Aorta (tissue), 5 donors: ENCODE results near the gene CXCR4. TPM values are rescaled to one million over a fixed set of nuclear protein-coding genes. Genes with fewer than 3 reads are reported as not detected.

Experiments
- ATAC-seq: fragments of 200-7000 bp; cut with Tn5 transposase; one replicate; pipeline ENCODE4 v1.9.1; 2022; ENCODE audit warnings: moderate library complexity; ENCODE audit not compliant: low FRiP score
- DNase-seq, 2 donors: peaks; one replicate each; pipeline ENCODE4 v3.0.0-alpha.2; 2020
- H3K27ac ChIP-seq, 2 donors: one replicate each; pipeline ENCODE4 v1.5.1; 2013; ENCODE audit warnings: low read length in 2 of 2, mild to moderate bottlenecking in 2 of 2, moderate library complexity in 2 of 2, control low read depth in 1 of 2, inconsistent platforms in 1 of 2, low read depth in 1 of 2
- H3K27me3 ChIP-seq, 2 donors: one replicate each; pipeline ENCODE4 v1.6.1; 2013; ENCODE audit warnings: control low read depth in 1 of 2, low read length in 1 of 2, mild to moderate bottlenecking in 1 of 2, moderate library complexity in 1 of 2; ENCODE audit not compliant: insufficient read depth in 2 of 2, control insufficient read depth in 1 of 2
- H3K36me3 ChIP-seq, 2 donors: one replicate each; pipeline ENCODE4 v1.6.1; 2013; ENCODE audit warnings: control low read depth in 1 of 2, low read length in 1 of 2, mild to moderate bottlenecking in 1 of 2; ENCODE audit not compliant: insufficient read depth in 2 of 2, control insufficient read depth in 1 of 2
- H3K4me1 ChIP-seq, 2 donors: one replicate each; pipeline ENCODE4 v1.6.1; 2013; ENCODE audit warnings: low read length in 2 of 2, control low read depth in 1 of 2, mild to moderate bottlenecking in 1 of 2, moderate library complexity in 1 of 2; ENCODE audit not compliant: insufficient read depth in 2 of 2, control insufficient read depth in 1 of 2
- H3K4me3 ChIP-seq, 2 donors: one replicate each; pipeline ENCODE4 v1.5.1; 2013; ENCODE audit warnings: low read length in 2 of 2, control low read depth in 1 of 2, mild to moderate bottlenecking in 1 of 2
- H3K9me3 ChIP-seq: one replicate; pipeline ENCODE4 v1.6.1; 2013; ENCODE audit warnings: mild to moderate bottlenecking, low read length; ENCODE audit not compliant: control insufficient read depth
- WGBS, 2 donors: extraction: QIAGEN DNeasy Blood & Tissue Kit; methylation state at CpG; one replicate each; pipeline ENCODE4 v1.1.7; 2013; 5-methylcytosine and 5-hydroxymethylcytosine counted together
- intact Hi-C, 2 donors: fragments of 100-400 bp; cut with DNase I; formaldehyde crosslinking; loops; one replicate each; pipeline versions ENCODE4 v1.14.2 to v1.15.0; 2022
- polyA plus RNA-seq, 2 donors: library from polyadenylated mRNA; stranded (reverse); fragments of 200-250 nt; gene quantifications; one replicate each; pipeline ENCODE4 v1.2.3, GENCODE V29; 2013
- total RNA-seq, 2 donors: library from RNA; stranded (reverse); fragmentation: NEBNext Ultra II Directional; extraction: Animal tissue kit (Norgen Biotek cat#: 25700); gene quantifications; one replicate each; pipeline ENCODE4 v1.2.1, GENCODE V29; 2021
- donor health status: healthy with polysubstance abuse.
- donor health status: Bipolar disorder and iron deficiency.
- donor health status: DM: no; HTN: no; CAD: no.
- donor health status: DM: no; HTN: no; CAD: no.
- donor health status: DM: yes; HTN: yes; CAD: no.

Gene CXCR4
- total and polyA plus RNA-seq, 4 donors, result 0.97 to 23.7 (median 13.9) TPM

GRCh38 chr2:136119717-136120675 is 2.0 kb upstream of the CXCR4 start:
- no peaks in the 10 kb centered on the region for H3K27me3 ChIP-seq
- WGBS, 2 donors, result 35 to 44% methylated on average over 16 of the region's 16 CpGs
- ATAC-seq (no peak), DNase-seq (no peak)
- H3K27ac ChIP-seq, result no peak overlapping the region
- H3K36me3 ChIP-seq, result no peaks in the 10 kb centered on the region
- intact Hi-C loops, result no loop called here
- no peak overlapping the region for H3K4me3 ChIP-seq
- peaks cover 1% of the 10 kb centered on the region for H3K9me3 ChIP-seq
- no peaks in the 10 kb centered on the region for H3K4me1 ChIP-seq

- intact Hi-C loops, result no loop called here
- DNase-seq (peak; percentile 87), ATAC-seq (peak; percentile 58)
- H3K36me3 ChIP-seq, result no peaks in the 10 kb centered on the region
- 1 to 2% methylated on average over 52 of the region's 52 CpGs for WGBS, 2 donors
- H3K27me3 ChIP-seq, result no peaks in the 10 kb centered on the region
- H3K4me1 ChIP-seq, result no peaks in the 10 kb centered on the region
- H3K9me3 ChIP-seq, result peaks cover 1% of the 10 kb centered on the region
- peak overlapping the region; percentile 36 to 58 for H3K4me3 ChIP-seq
- H3K27ac ChIP-seq, result no peak overlapping the region
Observed at GRCh38 chr2:136118819-136119716, 1.1 kb upstream of the CXCR4 start.

GRCh38 chr2:136117391-136117841 is 533 bp downstream of the CXCR4 start:
- peak overlapping the region; percentile 28 to 58 for H3K4me3 ChIP-seq
- intact Hi-C loops, result no loop called here
- no peaks in the 10 kb centered on the region for H3K36me3 ChIP-seq
- H3K4me1 ChIP-seq, result no peaks in the 10 kb centered on the region
- H3K9me3 ChIP-seq, result peaks cover 1% of the 10 kb centered on the region
- ATAC-seq, result peak; percentile 17
- 0 to 1% methylated on average over 33 to 35 of the region's 35 CpGs for WGBS, 2 donors
- no peaks in the 10 kb centered on the region for H3K27me3 ChIP-seq
- peak; percentile 58 to 82 for DNase-seq
- no peak overlapping the region for H3K27ac ChIP-seq

GRCh38 chr2:136116813-136117390 is 1.0 kb downstream of the CXCR4 start:
- WGBS, 2 donors, result 0 to 1% methylated on average over 57 of the region's 57 CpGs
- intact Hi-C loops, result no loop called here
- ATAC-seq, result no peak
- no peaks in the 10 kb centered on the region for H3K36me3 ChIP-seq
- no peaks in the 10 kb centered on the region for H3K4me1 ChIP-seq
- no peak overlapping the region for H3K27ac ChIP-seq
- H3K9me3 ChIP-seq, result peaks cover 1% of the 10 kb centered on the region
- peak; percentile 71 to 79 for DNase-seq
- H3K27me3 ChIP-seq, result no peaks in the 10 kb centered on the region
- peak overlapping the region in 1 of 2 donors; percentile 28 for H3K4me3 ChIP-seq

GRCh38 chr2:136116151-136116812 is 1.7 kb downstream of the CXCR4 start:
- DNase-seq, result peak in 1 of 2 donors; percentile 87
- Histone ChIP-seq H3K4me3 (peak overlapping the region in 1 of 2 donors; percentile 5), H3K36me3 (no peaks in the 10 kb centered on the region), H3K27ac (no peak overlapping the region), H3K4me1 (no peaks in the 10 kb centered on the region), H3K27me3 (no peaks in the 10 kb centered on the region), H3K9me3 (peaks cover 2% of the 10 kb centered on the region)
- no peak for ATAC-seq
- intact Hi-C loops, result no loop called here
- 1 to 3% methylated on average over 30 of the region's 30 CpGs for WGBS, 2 donors

GRCh38 chr2:136115183-136115761 is 2.7 kb downstream of the CXCR4 start:
- ATAC-seq (no peak), DNase-seq (no peak)
- Histone ChIP-seq H3K4me3 (no peak overlapping the region), H3K9me3 (peaks cover 2% of the 10 kb centered on the region), H3K36me3 (no peaks in the 10 kb centered on the region), H3K27me3 (no peaks in the 10 kb centered on the region), H3K27ac (no peak overlapping the region), H3K4me1 (no peaks in the 10 kb centered on the region)
- intact Hi-C loops, result no loop called here
- 93 to 96% methylated on average over 12 of the region's 12 CpGs for WGBS, 2 donors

- ATAC-seq (no peak), DNase-seq (no peak)
- intact Hi-C loops, result no loop called here
- no peaks in the 10 kb centered on the region for H3K36me3 ChIP-seq
- WGBS, 2 donors, result 79 to 86% methylated on average over 6 of the region's 6 CpGs
- no peak overlapping the region for H3K27ac ChIP-seq
- no peak overlapping the region for H3K4me3 ChIP-seq
- H3K27me3 ChIP-seq, result no peaks in the 10 kb centered on the region
- H3K9me3 ChIP-seq, result peaks cover 2% of the 10 kb centered on the region
- no peaks in the 10 kb centered on the region for H3K4me1 ChIP-seq
Observed at GRCh38 chr2:136114382-136114781, 3.6 kb downstream of the CXCR4 start.
